Jurkat, Clone E6-1 (cell line): ENCODE data around the gene CLMN.

Experiments
- DNase-seq: peaks from one replicate; pipeline ENCODE4 v3.0.0-alpha.2; 2011; ENCODE audit warnings: low read depth, low spot score
- H3K4me3 ChIP-seq: 2 replicates; pipeline ENCODE4 v1.5.1; 2011; ENCODE audit warnings: mild to moderate bottlenecking, low read length, control low read depth, moderate library complexity

The CLMN gene

DNA sequence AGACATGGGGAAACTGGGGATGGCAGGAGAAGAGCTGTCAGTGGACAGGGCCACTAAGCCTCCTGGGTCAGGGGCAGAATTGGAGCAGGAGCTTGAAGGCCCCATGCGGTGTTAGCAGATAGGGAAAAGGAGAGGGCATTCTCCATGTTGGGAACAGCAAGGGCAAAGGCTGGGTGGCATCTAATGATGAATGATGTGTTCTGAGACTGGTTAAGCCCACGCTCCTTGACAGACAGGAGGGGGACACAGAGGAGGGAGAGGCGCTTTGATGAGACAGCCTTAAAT lies 63.0 kb downstream of the CLMN start:
- H3K4me3 ChIP-seq, result no peak overlapping the region
- DNase-seq, result no peak

DNA sequence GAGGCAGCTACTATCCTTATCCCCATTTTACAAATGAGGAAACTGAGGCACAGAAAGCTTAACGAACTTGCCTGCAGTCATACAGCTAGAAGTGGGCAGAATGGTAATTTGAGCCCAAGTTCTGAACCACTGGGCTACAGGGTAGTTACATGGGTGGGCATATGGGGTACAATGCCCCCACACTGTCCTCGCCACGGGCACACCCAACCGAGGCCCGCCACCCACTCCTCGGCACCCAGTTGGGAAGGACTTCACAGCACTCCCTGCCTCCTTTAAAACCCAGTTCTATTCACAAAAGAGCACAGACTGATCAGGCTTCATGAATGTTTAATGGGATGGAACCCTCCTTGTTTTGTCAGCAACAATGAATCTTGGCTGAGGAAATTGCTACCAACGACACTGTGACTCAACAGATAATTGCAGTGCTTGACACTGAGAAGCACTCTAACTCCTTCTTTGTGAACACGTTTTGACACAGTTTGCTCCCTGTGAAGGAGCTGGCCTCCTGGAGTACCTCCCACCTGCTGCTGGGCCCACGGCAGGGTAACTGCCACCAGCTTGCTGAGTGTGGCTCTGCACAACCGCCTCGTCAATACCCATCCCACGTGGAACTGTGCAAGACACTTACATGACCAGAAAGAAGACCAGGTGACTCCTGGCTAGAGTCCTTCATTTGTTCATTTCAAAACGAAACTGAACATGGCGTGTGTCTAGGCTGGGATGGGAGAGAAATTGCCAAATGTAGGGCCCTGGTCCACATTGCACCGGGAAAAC lies 63.5 kb downstream of the CLMN start:
- no peak overlapping the region for H3K4me3 ChIP-seq
- DNase-seq, result no peak

DNA sequence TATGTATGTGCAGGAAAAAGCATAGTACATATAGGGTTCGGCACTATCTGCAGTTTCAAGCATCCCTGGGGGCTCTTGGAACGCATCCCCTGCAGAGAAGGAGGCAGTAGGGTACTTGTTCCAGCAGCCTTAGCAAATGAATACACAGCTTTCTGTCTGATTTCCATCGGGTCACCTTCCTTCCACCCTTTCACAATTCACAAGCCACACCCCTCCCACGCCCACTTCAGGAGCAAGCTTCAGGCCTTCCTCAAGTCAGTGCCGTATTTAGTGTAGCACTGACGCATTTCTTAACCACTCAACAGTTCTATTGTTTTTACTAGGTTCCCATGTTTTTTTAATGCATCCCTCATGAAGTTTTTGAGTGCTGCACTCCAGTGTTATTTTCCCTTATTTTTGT lies 64.2 kb downstream of the CLMN start:
- DNase-seq, result no peak
- no peak overlapping the region for H3K4me3 ChIP-seq

DNA sequence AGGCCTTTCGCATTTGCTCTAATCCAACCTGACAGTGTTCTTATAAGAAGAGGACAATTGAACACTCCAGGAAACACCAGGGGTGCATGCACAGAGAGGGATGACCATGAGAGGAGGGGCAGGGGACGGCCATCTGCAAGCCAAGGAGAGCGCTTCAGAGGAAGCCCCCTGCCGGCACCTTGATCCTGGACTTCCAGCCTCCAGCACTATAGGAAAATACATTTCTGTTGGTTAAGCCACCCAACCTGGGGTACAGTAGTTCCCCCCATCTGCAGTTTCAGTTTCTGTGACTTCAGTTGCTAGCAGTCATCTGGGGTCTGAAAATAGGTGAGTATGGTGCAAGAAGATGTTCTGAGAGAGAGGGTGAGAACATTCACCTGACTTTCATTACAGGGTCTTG lies 64.7 kb downstream of the CLMN start:
- no peak for DNase-seq
- H3K4me3 ChIP-seq, result no peak overlapping the region

DNA sequence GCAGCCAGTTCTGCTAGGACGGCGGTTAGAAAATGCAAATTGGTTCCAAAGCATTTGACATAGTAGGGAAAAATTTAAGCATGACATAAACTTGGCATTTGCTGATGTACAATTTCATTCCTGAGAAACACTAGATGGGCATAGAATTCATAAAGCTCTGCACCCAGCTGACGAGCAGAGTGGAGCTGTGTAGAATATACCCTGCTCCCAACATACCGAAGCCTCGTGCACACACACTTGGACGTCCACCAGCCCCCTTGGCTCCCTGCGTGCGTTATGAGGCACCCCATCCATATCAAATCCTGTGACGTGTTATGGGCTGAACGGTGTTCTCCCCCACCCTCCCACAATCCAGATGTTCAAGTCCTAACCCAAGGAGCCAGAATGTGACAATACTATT lies 65.4 kb downstream of the CLMN start:
- no peak for DNase-seq
- H3K4me3 ChIP-seq, result no peak overlapping the region

DNA sequence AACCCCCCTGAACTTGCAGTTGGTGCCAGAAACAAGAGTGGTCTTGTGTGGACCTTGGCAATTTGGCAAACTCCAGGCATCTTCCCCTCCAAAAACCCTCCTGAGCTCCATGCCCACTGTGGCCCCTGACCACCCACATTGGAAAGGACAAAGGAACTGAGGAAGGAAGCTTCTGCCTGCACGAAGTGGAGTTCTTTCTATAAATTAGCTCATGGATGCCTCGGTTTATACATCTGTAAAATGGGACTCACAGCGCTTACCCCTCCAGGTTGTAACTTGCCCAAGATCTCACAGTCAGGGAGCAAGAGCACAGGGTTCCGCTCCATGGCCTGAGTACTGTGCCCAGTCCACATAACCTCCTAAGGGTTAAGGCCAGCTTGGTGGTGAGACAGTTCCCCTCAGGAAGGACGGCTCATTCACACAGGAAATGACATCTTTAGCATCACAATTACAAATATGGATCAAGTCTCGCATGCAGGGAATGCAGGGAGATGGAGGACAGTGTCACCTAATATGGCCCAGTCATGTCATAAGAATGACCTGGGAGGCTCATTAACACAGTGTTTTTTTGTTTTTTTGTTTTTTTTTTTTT lies 66.6 kb downstream of the CLMN start:
- no peak for DNase-seq
- no peak overlapping the region for H3K4me3 ChIP-seq

DNA sequence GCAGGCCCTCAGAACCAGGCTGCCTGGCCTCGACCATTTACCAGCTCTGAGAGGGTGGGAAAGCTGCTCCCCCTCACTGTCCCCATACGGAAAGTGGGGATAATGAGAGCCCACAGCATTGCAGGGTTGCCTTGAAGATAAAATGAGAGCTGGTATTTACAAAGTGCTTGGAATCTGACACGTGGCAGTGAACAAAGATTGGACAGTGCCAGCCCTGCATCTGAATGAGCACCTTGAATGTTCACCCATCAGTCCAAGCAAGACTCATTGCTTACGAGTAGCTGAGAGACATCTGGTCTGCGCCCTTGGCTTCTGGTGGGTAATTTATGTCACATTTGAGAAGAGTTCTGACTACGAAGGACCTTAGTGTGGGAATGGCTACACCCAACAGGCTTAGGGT lies 67.5 kb downstream of the CLMN start:
- DNase-seq, result no peak
- H3K4me3 ChIP-seq, result no peak overlapping the region

DNA sequence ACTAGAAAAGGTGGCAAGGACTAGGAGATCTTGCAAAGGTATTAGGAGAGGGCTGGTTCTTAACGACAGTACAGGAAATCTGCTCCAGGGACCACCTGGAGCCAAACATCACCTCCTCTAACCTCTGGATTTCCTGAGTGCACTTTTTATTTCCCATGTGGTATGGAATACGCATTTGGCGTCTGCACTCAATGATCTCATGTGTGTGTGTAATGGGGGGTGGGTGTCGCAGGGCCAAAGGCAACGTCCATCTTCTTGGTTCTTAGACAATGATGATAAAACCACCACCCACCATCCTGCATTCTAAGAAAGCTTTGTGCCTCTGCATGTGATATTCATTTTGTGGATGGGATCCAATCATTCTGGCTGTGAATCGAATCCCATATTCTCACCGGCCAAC lies 68.8 kb downstream of the CLMN start:
- DNase-seq, result no peak

DNA sequence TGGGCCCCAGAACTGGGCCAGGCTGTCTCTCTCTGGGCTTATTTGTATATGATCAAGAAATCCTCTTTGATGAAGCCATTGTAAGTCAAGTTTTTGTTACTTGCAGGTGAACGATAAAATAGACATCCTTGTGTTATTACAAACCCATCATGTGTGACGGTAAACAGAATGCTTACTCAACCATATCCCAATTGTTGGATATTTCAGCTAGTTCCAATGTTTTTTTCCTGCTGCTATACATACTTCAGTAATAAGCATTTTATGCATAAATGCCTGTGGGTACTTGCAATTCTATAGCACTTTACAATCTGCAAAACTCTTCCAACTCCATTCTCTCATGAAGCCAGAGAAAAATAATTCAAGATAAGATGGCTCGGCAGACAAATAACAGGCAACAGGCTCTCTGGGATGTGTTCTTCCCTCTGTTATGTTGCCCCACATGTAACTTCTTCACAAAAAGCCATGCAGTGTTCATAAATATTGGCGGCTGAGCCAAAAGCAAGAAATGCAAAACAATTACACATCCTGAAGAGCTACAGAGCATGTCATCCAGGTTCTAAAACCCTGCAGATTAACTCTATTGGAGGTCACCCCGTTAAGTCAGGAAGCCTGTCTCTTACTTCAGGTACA lies 69.5 kb downstream of the CLMN start:
- no peak for DNase-seq
- no peak overlapping the region for H3K4me3 ChIP-seq

More for the DNA sequence above, 68.8 kb downstream of the CLMN start:
- H3K4me3 ChIP-seq, result no peak overlapping the region

DNA sequence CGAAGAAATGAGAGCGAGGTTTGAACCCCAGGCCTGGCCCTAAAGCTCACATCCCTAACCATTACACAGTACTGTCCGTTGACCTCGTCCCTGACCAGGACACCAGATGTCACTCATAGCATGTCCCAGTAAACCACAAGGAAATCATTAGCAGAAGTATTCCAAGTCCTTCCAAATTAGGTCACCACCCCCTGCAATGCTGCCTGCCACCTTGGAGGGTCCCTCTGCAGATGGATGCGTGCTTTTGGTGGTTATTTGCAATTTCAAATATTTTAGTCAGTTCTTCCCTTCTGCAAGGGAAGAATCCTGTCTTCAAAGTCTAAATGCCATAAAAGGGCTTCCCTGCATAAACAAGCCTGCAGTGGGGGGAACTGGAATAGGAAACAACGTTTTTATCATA lies 71.3 kb downstream of the CLMN start:
- no peak overlapping the region for H3K4me3 ChIP-seq
- no peak for DNase-seq

DNA sequence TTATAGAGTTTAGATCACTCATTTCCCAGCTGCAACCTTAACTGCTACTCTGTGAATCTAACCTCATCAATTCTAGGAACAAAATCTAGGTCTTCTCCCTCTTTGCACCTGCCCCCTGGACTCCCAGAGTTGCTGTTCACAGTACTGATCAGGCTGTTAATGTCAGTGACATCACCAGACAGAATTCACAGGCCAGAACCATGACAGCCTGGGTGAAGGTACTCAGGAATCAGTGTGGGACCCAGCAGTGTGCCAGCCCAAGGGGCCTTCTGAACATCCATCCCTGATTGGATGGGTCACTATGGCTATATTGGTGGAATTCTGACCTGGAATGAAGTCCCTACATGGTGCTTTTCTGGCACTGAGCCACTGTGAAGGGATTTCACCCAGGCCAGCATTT lies 72.8 kb downstream of the CLMN start:
- no peak overlapping the region for H3K4me3 ChIP-seq
- DNase-seq, result no peak

DNA sequence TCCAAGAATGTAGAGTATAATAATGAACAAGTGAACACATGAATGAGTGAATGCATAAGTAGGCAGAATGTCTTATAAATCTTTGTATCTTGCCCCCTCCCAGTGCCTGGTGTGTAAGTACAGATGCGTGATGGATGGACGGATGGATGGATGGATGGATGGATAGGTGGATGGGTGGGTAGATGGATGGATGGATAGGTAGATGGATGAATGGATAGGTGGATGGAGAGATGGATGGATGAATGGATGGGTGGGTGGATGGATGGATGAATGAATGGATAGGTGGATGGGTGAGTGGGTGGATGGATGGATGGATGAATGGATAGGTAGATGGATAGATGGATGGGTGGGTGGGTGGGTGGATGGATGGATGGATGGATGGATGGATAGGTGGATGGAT lies 74.4 kb downstream of the CLMN start:
- no peak for DNase-seq
- no peak overlapping the region for H3K4me3 ChIP-seq

DNA sequence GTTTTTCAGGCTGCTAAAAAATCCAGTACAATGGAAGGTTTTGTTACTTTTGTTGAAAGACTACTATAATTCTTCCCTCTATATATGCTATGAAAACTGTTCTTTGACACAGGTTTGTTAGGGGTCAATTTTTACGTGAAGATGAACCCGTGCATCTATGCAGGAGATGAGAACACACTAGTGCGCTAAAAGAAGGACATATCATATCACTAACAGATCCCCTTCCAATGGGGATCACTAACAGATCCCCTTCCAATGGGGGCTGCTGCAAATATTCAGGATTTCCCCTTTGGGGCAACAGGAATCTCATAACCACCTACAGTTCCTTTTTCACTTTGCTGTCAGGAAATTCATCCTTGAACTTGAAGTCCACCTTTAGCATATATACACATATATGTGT lies 75.1 kb downstream of the CLMN start:
- no peak overlapping the region for H3K4me3 ChIP-seq
- no peak for DNase-seq

DNA sequence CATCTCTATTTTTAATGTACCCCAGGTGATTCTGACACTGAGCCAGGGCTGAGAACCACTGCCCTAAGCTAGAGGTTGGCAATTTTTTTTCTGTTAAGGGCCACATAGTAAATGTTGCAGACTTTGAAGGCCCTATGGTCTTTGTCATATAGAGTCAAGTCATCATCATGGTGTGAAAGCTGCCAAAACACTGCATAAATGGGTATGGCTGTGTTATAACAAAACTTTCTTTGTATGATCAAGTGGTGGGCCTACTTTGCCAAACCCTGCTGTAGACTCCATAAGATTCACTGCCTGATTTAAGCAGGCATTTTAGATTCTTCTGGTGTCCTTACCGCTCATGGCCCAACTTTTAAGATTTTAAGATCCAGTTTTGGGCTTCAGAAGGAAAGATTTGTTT lies 76.8 kb downstream of the CLMN start:
- no peak overlapping the region for H3K4me3 ChIP-seq
- DNase-seq, result no peak

DNA sequence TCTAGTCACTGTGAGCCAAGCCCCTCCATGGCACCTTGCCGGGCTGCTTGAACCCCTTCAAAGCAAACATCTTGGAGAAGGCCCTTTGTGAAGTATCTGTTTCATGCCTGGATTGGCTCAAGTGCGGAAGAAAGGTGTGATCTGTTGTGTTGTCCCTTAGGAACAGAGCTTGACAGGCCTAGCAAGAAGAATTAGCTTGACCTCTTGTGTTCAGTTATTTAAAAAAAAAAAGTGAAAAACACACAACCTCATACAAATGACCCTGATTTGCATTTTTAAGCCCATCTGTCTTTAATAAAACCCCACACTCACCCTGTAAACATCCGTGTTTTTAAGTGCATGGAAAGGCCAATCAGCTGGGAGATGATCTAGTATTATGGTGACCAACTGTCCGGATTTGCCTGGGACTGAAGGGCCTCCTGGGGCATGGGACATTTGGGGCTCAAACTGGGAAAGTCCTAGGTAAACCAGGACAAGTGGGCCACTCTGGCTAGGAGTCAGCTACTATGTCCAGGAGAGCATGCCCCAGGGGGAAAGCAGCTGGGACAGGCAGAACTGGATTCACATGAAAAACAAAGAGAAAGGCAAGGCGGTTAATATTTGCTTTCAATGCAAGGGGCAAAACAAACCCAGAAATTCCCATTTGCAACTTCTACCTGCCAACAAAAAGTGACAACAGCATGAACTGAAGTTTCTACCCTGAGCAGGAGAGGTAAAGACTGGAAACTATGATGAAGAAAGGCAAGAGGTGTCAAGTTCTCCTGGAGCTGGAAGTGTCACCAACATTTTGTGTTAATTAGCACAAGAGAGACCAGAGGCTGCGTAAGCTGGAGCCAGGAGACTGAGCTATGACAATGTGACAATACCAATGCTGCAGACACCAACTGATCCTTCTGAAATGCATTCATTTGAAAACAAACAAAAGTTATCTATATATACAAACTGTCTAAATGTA lies 78.6 kb downstream of the CLMN start:
- DNase-seq, result no peak
- H3K4me3 ChIP-seq, result no peak overlapping the region

DNA sequence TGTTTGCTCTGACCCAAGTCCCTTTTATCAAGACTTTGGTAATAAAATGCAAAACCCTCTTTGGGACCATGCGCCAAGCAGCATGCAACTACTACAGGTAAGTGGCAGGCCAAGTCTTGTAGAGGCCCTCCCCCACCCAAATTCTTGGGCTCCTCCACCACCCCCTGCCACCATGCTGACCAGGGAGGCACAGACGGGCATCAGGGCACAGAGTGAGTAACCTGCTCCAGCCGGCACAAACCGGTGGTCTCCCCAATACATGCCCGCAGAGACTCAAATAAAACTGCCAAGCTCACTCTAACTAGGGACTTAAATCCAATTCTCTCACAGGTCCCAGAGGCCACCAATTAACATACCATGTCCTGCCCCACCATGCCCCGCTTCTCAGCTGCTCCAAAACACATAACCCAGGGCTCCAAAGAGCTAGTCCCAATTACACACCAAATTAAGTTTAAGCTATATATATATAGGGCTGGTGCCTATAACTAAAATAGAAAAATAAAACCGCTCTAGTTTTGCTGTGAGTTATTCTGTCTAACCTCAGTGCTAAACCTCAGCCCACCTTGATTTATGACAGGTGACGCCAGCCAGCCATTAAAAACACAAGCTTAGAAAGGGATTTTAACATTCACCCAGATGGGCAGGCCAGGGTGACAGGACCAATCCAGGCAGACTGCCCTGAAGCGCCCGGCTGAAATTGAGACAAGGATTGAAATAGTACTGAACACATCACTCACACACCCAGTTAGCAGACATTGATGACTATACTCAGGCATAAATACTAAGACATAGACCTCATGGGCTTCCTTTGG lies 81.0 kb downstream of the CLMN start:
- H3K4me3 ChIP-seq, result no peak overlapping the region
- no peak for DNase-seq

DNA sequence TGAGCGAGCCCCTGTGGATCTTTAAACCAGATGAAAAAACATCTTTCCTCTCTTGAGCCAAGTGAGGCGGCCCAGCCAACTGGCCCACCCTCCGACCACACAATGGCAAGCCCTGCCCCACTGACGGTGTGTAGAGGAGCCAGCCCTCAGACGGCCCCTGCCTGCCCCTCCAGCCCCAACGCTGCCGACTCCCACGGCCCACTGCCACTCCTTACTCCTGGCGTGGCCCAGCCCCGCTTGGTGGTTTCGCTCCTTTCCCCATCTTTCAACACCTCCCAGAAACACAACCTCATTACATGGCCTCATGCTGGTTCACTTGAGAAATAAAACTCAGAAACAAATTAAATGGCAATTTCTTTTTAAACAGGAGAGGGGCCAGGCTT lies 81.8 kb downstream of the CLMN start:
- no peak overlapping the region for H3K4me3 ChIP-seq
- DNase-seq, result no peak

DNA sequence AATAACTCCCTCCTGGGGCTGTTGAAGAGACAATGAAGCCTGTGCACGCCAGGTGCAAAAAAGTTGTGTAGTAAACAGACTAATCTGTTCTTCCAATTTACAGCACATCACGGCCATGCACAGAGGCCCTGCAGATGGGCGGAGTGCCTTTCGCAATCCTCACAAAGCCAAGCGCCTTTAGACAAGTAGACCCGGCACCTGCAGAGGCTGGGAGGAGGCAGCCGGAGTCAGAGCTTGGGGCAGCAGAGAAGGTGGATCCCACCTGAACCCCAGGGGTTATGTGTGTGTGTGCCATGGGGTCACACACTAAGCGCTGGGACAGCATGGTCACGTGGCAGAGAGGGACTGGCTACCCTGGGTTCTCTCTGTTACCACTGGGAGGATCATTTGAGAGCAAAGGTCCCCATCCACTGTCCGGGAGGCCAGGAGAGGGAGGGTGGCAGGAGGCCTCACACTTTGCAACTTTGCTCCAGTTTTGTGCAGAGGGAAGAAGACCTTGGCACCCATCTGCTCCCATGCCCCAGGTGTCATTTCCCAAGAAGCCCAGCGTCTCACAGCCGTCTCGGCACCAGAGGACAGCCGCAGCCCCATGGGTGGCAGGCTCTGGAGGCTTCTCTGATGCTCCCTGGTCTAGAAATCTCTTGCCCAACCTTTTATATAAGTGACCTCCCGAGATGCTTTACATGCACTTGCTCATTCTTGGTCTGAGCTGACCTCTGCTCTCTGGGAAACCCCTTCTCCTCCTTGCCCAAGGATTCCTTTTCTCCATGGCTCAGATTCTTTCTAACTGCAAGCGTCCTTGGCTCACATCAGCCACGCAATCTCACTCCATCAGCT lies 82.4 kb downstream of the CLMN start:
- DNase-seq, result no peak
- no peak overlapping the region for H3K4me3 ChIP-seq
